GM12878 (cell line): ENCODE measurements around the gene CFAP45. TPM values are rescaled to one million over a fixed set of nuclear protein-coding genes. Genes with fewer than 3 reads are reported as not detected.

Experiments used
- ATAC-seq: fragments of 200-7000 bp; cut with Tn5 transposase; 3 replicates; pipeline ENCODE4 v1.9.1; 2020; ENCODE audit warnings: mild to moderate bottlenecking, moderate library complexity
- BruUV-seq: library from RNA; stranded (reverse); fragments of 400-500 nt; replicated peaks from 2 replicates; lab custom pipeline; 2021; lab: Mats Ljungman, UMichigan
- CTCF ChIA-PET: fragments of 300-600 bp; sonication (Branson Sonifier 250); formaldehyde crosslinking; extraction: SDS; loops from one replicate; lab custom pipeline; 2021; ENCODE audit warnings: inconsistent platforms; lab: Yijun Ruan, JAX
- POLR2A ChIA-PET: fragments of 350-600 bp; formaldehyde crosslinking; extraction: SDS; loops from one replicate; lab custom pipeline; 2021; ENCODE audit warnings: inconsistent platforms; lab: Charles Lee
- RAD21 ChIA-PET: fragments of 300-600 bp; sonication (Branson Sonifier 250); formaldehyde crosslinking; loops from one replicate; lab custom pipeline; 2023; ENCODE audit warnings: antibody characterized with exemption; ENCODE audit not compliant: unreplicated experiment; lab: Charles Lee
- SMC1A ChIA-PET: fragments of 300-600 bp; sonication (Branson Sonifier 250); formaldehyde crosslinking; loops from one replicate; lab custom pipeline; 2023; ENCODE audit not compliant: unreplicated experiment, uncharacterized antibody; lab: Charles Lee
- DNase-seq: peaks from one replicate; pipeline ENCODE4 v3.0.0-alpha.2; 2011; ENCODE audit warnings: low read depth, low spot score
- FAIRE-seq: peaks from 3 replicates; lab custom pipeline; 2011; peaks lifted over from hg19 to GRCh38; lab: Jason Lieb, UNC
- H2AFZ ChIP-seq: 2 replicates; pipeline ENCODE4 v1.6.0; 2011; ENCODE audit warnings: low read depth, low read length, control low read depth; ENCODE audit not compliant: control insufficient read depth
- H3K27ac ChIP-seq: 2 replicates; pipeline ENCODE4 v1.5.1; 2011; ENCODE audit warnings: control low read depth; ENCODE audit not compliant: control insufficient read depth, insufficient read depth
- H3K27me3 ChIP-seq, 2 experiments: replicated peaks in 1 of 2; 2 replicates each; pipeline versions ENCODE4 v1.6.0 to v1.6.1; 2011; ENCODE audit warnings: low read length in 1 of 2; ENCODE audit not compliant: control insufficient read depth in 2 of 2, insufficient read depth in 2 of 2
- H3K36me3 ChIP-seq, 2 experiments: 2 replicates each; pipeline ENCODE4 v1.5.1; 2011; ENCODE audit warnings: low read length in 1 of 2; ENCODE audit not compliant: control insufficient read depth in 2 of 2, insufficient read depth in 2 of 2
- H3K4me1 ChIP-seq: 2 replicates; pipeline ENCODE4 v1.6.1; 2011; ENCODE audit warnings: mild to moderate bottlenecking, low read length, moderate library complexity, mixed read lengths; ENCODE audit not compliant: control insufficient read depth, insufficient read depth
- H3K4me2 ChIP-seq: 2 replicates; pipeline ENCODE4 v1.6.0; 2011; ENCODE audit warnings: control low read depth; ENCODE audit not compliant: control insufficient read depth, insufficient read depth
- H3K4me3 ChIP-seq: fragments of 200-600 bp; sonication (generic); 2 replicates; pipeline ENCODE4 v1.5.1; 2016
- H3K79me2 ChIP-seq: 2 replicates; pipeline ENCODE4 v1.6.0; 2011; ENCODE audit warnings: low read length; ENCODE audit not compliant: control insufficient read depth, insufficient read depth
- H3K9ac ChIP-seq: 2 replicates; pipeline ENCODE4 v1.8.0; 2011; ENCODE audit warnings: low read length, control low read depth, mixed read lengths; ENCODE audit not compliant: control insufficient read depth, insufficient read depth
- H3K9me3 ChIP-seq: replicated peaks from 3 replicates; pipeline ENCODE4 v1.5.1; 2011; ENCODE audit warnings: mild to moderate bottlenecking, low read length; ENCODE audit not compliant: control insufficient read depth, insufficient read depth
- H4K20me1 ChIP-seq: 2 replicates; pipeline ENCODE4 v1.6.0; 2011; ENCODE audit not compliant: control insufficient read depth, insufficient read depth
- ATF2 ChIP-seq: IDR thresholded peaks from 2 replicates; pipeline ENCODE4 v1.6.1; 2012; ENCODE audit warnings: low read length, inconsistent platforms
- ATF7 ChIP-seq: fragments of 450-650 bp; IDR thresholded peaks from 2 replicates; pipeline ENCODE4 v1.6.1; 2016; ENCODE audit warnings: low read depth, mild to moderate bottlenecking
- BCL11A ChIP-seq: IDR thresholded peaks from 2 replicates; pipeline ENCODE4 v1.6.1; 2011; ENCODE audit warnings: low read depth, low read length
- CREM ChIP-seq: IDR thresholded peaks from 2 replicates; pipeline ENCODE4 v1.6.1; 2014; ENCODE audit warnings: antibody characterized with exemption, low read depth
- DPF2 ChIP-seq: fragments of 450-650 bp; IDR thresholded peaks from 2 replicates; pipeline ENCODE4 v1.6.1; 2017; ENCODE audit warnings: mild to moderate bottlenecking
- EED ChIP-seq: sonication (generic); IDR thresholded peaks from 2 replicates; pipeline ENCODE4 v1.6.1; 2016; ENCODE audit warnings: antibody characterized with exemption, low read depth
- EP300 ChIP-seq, 2 experiments: fragments of 150-350 bp in 1 of 2; IDR thresholded peaks; 2 replicates each; pipeline ENCODE4 v1.6.1; 2011 to 2012; ENCODE audit warnings: low read depth in 2 of 2, low read length in 2 of 2, borderline replicate concordance in 1 of 2, improper control_type of control experiment in 1 of 2, inconsistent platforms in 1 of 2; ENCODE audit not compliant: control insufficient read depth in 1 of 2
- FOXK2 ChIP-seq: fragments of 450-650 bp; IDR thresholded peaks from 2 replicates; pipeline ENCODE4 v1.6.1; 2017; ENCODE audit warnings: mild to moderate bottlenecking, moderate library complexity
- IKZF1 ChIP-seq: fragments of 450-650 bp; conservative IDR thresholded peaks from 2 replicates; pipeline ENCODE4 v1.6.1; 2017; ENCODE audit warnings: antibody characterized with exemption, mild to moderate bottlenecking
- IKZF2 ChIP-seq, 2 experiments: fragments of 450-650 bp; IDR thresholded peaks; 2 replicates each; pipeline ENCODE4 v1.6.1; 2017; ENCODE audit warnings: mild to moderate bottlenecking in 2 of 2, moderate library complexity in 2 of 2
- JUNB ChIP-seq: IDR thresholded peaks from 2 replicates; pipeline ENCODE4 v1.6.1; 2016; ENCODE audit warnings: antibody characterized with exemption, mild to moderate bottlenecking
- MTA2 ChIP-seq: fragments of 450-650 bp; IDR thresholded peaks from 2 replicates; pipeline ENCODE4 v1.6.1; 2016; ENCODE audit warnings: low read depth, mild to moderate bottlenecking, moderate library complexity
- NBN ChIP-seq: fragments of 450-650 bp; IDR thresholded peaks from 2 replicates; pipeline ENCODE4 v1.6.1; 2016
- NFIC ChIP-seq: IDR thresholded peaks from 2 replicates; pipeline ENCODE4 v1.6.1; 2012; ENCODE audit warnings: low read depth, mild to moderate bottlenecking, inconsistent platforms, low read length, moderate library complexity
- POLR2AphosphoS5 ChIP-seq: IDR thresholded peaks from 2 replicates; pipeline ENCODE4 v1.6.1; 2011; ENCODE audit warnings: mild to moderate bottlenecking, low read length, inconsistent platforms
- RELB ChIP-seq: fragments of 450-650 bp; IDR thresholded peaks from 2 replicates; pipeline ENCODE4 v1.6.1; 2017; ENCODE audit warnings: low read depth, mild to moderate bottlenecking, moderate library complexity
- RUNX3 ChIP-seq: IDR thresholded peaks from 2 replicates; pipeline ENCODE4 v1.6.1; 2012; ENCODE audit warnings: low read length, inconsistent platforms
- SREBF1 ChIP-seq: IDR thresholded peaks from 2 replicates; pipeline ENCODE4 v1.6.1; 2012; ENCODE audit warnings: mild to moderate bottlenecking, low read length
- ZBTB4 ChIP-seq: fragments of 450-650 bp; formaldehyde crosslinking; IDR thresholded peaks from 2 replicates; pipeline ENCODE4 v1.4.0; 2022; ENCODE audit warnings: mild to moderate bottlenecking, moderate library complexity
- WGBS: methylation state at CpG from one replicate; pipeline ENCODE4 v1.1.6; 2016; ENCODE audit warnings: low lambda C conversion rate; ENCODE audit not compliant: insufficient replicate concordance, insufficient coverage; ENCODE audit errors: missing lambda C conversion rate; 5-methylcytosine and 5-hydroxymethylcytosine counted together
- in situ Hi-C: fragments of 300-500 bp; cut with MboI; formaldehyde crosslinking; loops from 9 replicates; pipeline ENCODE4 v1.14.3; 2018; ENCODE audit warnings: mixed read lengths
- intact Hi-C: fragments of 100-400 bp; cut with micrococcal nuclease; formaldehyde crosslinking; loops from one replicate; pipeline ENCODE4 v1.14.2; 2022; ENCODE audit not compliant: unreplicated experiment
- polyA plus RNA-seq, 11 experiments: library from polyadenylated mRNA; depleted of rRNA in 4 of 11; unstranded in 6 of 11; stranded (reverse) in 5 of 11; fragments of >200 nt; fragmentation: Nextera tagmentation in 4 of 11; fragmentation: Illumina TruSeq in 1 of 11; extraction: Ambion mirVana in 4 of 11; extraction: Trizol in 1 of 11; gene quantifications; 1 replicate in 1 of 11; 2 replicates in 10 of 11; pipeline versions ENCODE4 v1.2.1 to v1.2.3, GENCODE V29; 2011 to 2016; ENCODE audit warnings: inconsistent platforms in 2 of 11, missing spikeins in 2 of 11, low read depth in 1 of 11
- total RNA-seq, 4 experiments: library from RNA; depleted of rRNA in 3 of 4; stranded (reverse); fragments of >200 nt in 3 of 4; fragmentation: Illumina TruSeq in 1 of 4; extraction: Trizol in 1 of 4; gene quantifications; 2 replicates each; pipeline versions ENCODE4 v1.2.1 to v1.2.3, GENCODE V29; 2013 to 2021

Gene CFAP45
- total and polyA plus RNA-seq, 10 of the 15 experiments (the other 5 are each of a cell fraction or from before 2014, with no cell fraction given), result 0.43 to 0.91 (median 0.67) TPM

GRCh38 chr1:159889821-159890252, 10.1 kb downstream of the CFAP45 start:
- FAIRE-seq (peak; percentile 64), ATAC-seq (peak; percentile 94), DNase-seq (peak; percentile 67)
- H3K27me3 ChIP-seq, result 0 out of 4 replicates have a peak, but pooled peaks cover 0 to 2% of the 10 kb centered on the region in 2 experiments
- no peaks in the 10 kb centered on the region for H3K36me3 ChIP-seq
- intact Hi-C loops, result loop anchor here (2.0 kb wide), 3 partner anchors 51 to 675 kb away; partner anchors contain the start of gene SLAMF8
- H3K79me2 ChIP-seq, result no peaks in the 10 kb centered on the region
- H3K4me2 ChIP-seq, result peak overlapping the region; percentile 75
- no peak overlapping the region for H3K9ac ChIP-seq
- H4K20me1 ChIP-seq, result no peaks in the 10 kb centered on the region
- peaks cover 19% of the 10 kb centered on the region for H3K4me1 ChIP-seq
- no peaks in the 10 kb centered on the region for H3K9me3 ChIP-seq
- BruUV-seq, result TSS peak; percentile 64
- no peak overlapping the region for H3K4me3 ChIP-seq
- RAD21 ChIA-PET, result interaction anchor here (0.6 to 7.6 kb wide), 23 partner anchors 9 to 677 kb away, joined by 3 to 153 read pairs (median 4); partner anchors contain the start of genes FCRL6, SLAMF8 and TAGLN2
- peak overlapping the region; percentile 60 for H2AFZ ChIP-seq
- POLR2A ChIA-PET, result interaction anchor here (0.7 to 3.2 kb wide), 6 partner anchors 34 to 90 kb away, joined by 3 to 25 read pairs (median 3); partner anchors contain the start of gene TAGLN2
- 0% methylated on average over 2 of the region's 2 CpGs for WGBS
- CTCF ChIA-PET, result interaction anchor here (0.6 to 14.8 kb wide), 24 partner anchors 10 to 758 kb away, joined by 3 to 476 read pairs (median 6); partner anchors contain the start of genes ACKR1, DUSP23, FCRL6 and SLAMF8
- peak overlapping the region; percentile 59 for H3K27ac ChIP-seq
- in situ Hi-C loops, result loop anchor here (5.0 kb wide), 1 partner anchor 93 kb away; no protein-coding TSS in a partner anchor
- SMC1A ChIA-PET, result interaction anchor here (0.6 to 12.2 kb wide), 22 partner anchors 10 to 1297 kb away, joined by 3 to 289 read pairs (median 5); partner anchors contain the start of genes CFAP45, DUSP23, FCRL6 and PIGM
- TF ChIP-seq ATF2, result peak; percentile 49; the same call in 1 of the 2 replicates
- no peak for TF ChIP-seq ZBTB4
- TF ChIP-seq ATF7, result peak; percentile 65; the same call in 1 of the 2 replicates
- no peak for TF ChIP-seq SREBF1
- peak; percentile 18; the same call in 1 of the 2 replicates for TF ChIP-seq NBN
- TF ChIP-seq IKZF2 (IDR thresholded peaks at IDR 0.05), result peak; percentile 75 to 81
- 0 out of 2 replicates have a peak, but pooled peaks have one; percentile 5 for TF ChIP-seq CREM
- TF ChIP-seq JUNB, result peak; percentile 80
- TF ChIP-seq RUNX3, result peak; percentile 66
- no peak for TF ChIP-seq FOXK2
- TF ChIP-seq MTA2, result peak; percentile 91
- peak; percentile 89 for TF ChIP-seq BCL11A
- TF ChIP-seq RELB, result peak; percentile 52; the same call in 1 of the 2 replicates
- TF ChIP-seq IKZF1, result peak; percentile 81
- TF ChIP-seq NFIC, result peak; percentile 56; the same call in 1 of the 2 replicates
- 0 out of 2 replicates have a peak, but pooled peaks have one; percentile 52 for TF ChIP-seq DPF2
- no peak for TF ChIP-seq POLR2AphosphoS5
- peak in 1 of 2 experiments; percentile 74; a peak in 1 of 4 replicates for TF ChIP-seq EP300 (IDR thresholded peaks at IDR 0.05; ENCODE audit: borderline replicate concordance in 1 of 2, control insufficient read depth in 1 of 2, low read depth in 2 of 2, low read length in 2 of 2)
- TF ChIP-seq EED, result peak; percentile 82; the same call in 1 of the 2 replicates
